DMS53 treated with DMSO at 0.1 percent for 48 hours (cell line): ENCODE results near the gene PROKR2.

Experiments
- DNase-seq: peaks from one replicate; lab custom pipeline; 2025; ENCODE audit not compliant: unreplicated experiment; lab: John Stamatoyannopoulos, UW

Gene PROKR2

GRCh38 chr20:5290596-5290995, 26.2 kb downstream of the PROKR2 start:
- DNase-seq: no peak

DNA sequence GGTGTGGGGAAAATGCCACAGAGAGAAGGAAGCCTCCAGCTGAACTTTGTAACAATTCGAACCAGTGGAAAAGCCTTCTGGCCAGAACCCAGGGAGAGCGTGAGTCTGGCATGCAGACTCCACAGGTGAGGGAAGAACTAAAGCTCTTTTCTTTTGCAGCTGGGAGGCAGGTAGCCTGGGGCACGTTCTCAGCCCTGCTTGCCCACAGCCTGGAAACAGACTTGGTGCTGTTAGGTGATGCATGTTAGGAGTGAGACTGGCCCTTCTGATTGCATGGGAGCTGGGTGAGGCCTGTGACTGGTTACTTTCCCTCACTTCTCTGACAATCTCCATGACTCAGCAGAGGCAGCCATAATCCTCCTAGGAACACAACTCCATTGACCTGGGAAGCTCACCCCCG, 34.2 kb downstream of the PROKR2 start:
- DNase-seq: no peak

DNA sequence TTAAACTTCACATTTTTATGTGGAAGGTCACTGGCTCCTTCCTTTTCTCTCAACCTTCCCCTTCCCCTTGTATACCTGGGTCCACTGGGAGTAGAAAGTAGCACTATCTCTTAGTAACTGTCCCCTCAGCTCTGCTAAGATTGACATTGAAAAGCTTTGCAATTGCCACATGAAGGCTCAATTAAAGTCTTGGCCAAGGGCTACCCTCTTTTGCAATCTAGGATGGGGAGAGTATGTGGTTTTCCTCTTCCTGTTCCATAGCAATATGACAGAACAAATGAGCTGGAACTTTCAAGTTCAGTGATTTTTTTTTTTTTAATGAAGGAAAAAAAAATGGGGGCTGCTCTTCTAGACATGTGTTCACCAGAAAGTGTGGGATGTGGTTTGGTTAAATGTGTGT, 37.1 kb downstream of the PROKR2 start:
- DNase-seq: no peak

DNA sequence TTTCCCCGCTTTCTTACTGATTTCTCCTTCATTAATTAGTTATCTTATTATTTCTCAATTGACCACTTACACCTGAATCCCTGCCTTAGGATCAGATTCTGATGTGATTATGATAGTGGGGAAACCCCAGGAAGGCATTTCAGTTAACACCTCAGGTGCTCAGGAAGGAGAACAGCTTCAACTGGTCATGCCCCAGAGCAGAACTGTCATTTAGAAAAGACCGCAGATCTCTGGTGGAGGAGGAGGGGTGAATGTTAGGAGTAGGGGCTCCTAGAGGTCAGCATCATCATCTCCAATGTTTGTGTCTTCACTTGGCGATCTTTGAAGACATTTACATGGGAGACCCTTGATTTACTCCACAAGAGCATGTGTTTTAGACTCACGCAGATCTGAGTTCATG, 44.5 kb downstream of the PROKR2 start:
- DNase-seq: no peak

GRCh38 chr20:5270603-5271002, 46.2 kb downstream of the PROKR2 start:
- DNase-seq: no peak

GRCh38 chr20:5268449-5268848, 48.3 kb downstream of the PROKR2 start:
- DNase-seq: no peak

- DNase-seq: no peak
These were observed 49.7 kb downstream of the PROKR2 start for GRCh38 chr20:5267092-5267491.
